ENCODE measurements around the gene CFAP97D2. TPM values are rescaled to one million over a fixed set of nuclear protein-coding genes. Genes with fewer than 3 reads are reported as not detected.

CFAP97D2 gene
- total and polyA plus RNA-seq, 2 donors (not counting 3 experiments of a cell fraction or from before 2014, with no cell fraction given) = not detected

DNA sequence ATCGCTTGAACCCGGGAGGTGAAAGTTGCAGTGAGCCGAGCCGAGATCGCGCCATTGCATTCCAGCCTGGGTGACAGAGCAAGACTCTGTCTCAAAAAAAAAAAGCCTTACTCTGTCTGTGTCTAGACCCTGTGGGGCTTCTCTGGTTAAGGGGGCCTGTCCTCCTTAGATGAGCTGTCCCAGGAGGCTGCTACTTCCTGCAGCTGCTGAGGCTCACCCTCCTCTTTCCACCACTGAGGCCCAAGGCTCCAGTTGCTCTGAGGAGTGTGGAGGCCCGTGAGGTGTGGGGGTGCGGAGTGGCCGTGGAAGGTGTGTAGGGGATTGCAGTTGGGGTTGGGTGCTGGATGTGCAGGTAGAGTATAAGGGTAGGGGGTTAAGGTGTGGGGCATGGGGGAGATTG lies 24.6 kb upstream of the CFAP97D2 start:
- POLR2A ChIA-PET = no interaction called here
- no peaks in the 10 kb centered on the region for H3K9me3 ChIP-seq (replicated peaks; ENCODE audit: control insufficient read depth, insufficient read depth, low read length)
- H3K9me1 ChIP-seq (replicated peaks; ENCODE audit: control insufficient read depth, extremely low read depth, insufficient read depth, low read length) = no peaks in the 10 kb centered on the region
- no peak overlapping the region for H3K4me3 ChIP-seq (replicated peaks in 1 of 3; ENCODE audit: insufficient read depth in 1 of 3, low read depth in 1 of 3, low read length in 3 of 3)
- peaks cover 0 to 3% of the 10 kb centered on the region in 2 experiments for H3K27me3 ChIP-seq (ENCODE audit: control insufficient read depth in 2 of 2, insufficient read depth in 2 of 2, low read length in 2 of 2)
- dilution Hi-C loops (cut with MboI; ENCODE audit: extremely low pct_ligation_motif_present, low sequenced_read_pairs) = no loop called here
- H3K79me2 ChIP-seq (ENCODE audit: control insufficient read depth, insufficient read depth, low read length) = no peaks in the 10 kb centered on the region
- TF ChIP-seq POLR2AphosphoS5 (IDR thresholded peaks at IDR 0.05; ENCODE audit: insufficient read depth, low read depth, low read length) = no peak
- TF ChIP-seq POLR2A (IDR thresholded peaks at IDR 0.05; ENCODE audit: low read depth, low read length) = no peak
- no peak for TF ChIP-seq EZH2 (IDR thresholded peaks at IDR 0.05; ENCODE audit: borderline replicate concordance, low read depth, low read length, severe bottlenecking)
- TF ChIP-seq, protein P1, sequence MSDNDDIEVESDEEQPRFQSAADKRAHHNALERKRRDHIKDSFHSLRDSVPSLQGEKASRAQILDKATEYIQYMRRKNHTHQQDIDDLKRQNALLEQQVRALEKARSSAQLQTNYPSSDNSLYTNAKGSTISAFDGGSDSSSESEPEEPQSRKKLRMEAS (IDR thresholded peaks at IDR 0.05; ENCODE audit: insufficient read depth, insufficient read length) = no peak
- TF ChIP-seq, protein P2, sequence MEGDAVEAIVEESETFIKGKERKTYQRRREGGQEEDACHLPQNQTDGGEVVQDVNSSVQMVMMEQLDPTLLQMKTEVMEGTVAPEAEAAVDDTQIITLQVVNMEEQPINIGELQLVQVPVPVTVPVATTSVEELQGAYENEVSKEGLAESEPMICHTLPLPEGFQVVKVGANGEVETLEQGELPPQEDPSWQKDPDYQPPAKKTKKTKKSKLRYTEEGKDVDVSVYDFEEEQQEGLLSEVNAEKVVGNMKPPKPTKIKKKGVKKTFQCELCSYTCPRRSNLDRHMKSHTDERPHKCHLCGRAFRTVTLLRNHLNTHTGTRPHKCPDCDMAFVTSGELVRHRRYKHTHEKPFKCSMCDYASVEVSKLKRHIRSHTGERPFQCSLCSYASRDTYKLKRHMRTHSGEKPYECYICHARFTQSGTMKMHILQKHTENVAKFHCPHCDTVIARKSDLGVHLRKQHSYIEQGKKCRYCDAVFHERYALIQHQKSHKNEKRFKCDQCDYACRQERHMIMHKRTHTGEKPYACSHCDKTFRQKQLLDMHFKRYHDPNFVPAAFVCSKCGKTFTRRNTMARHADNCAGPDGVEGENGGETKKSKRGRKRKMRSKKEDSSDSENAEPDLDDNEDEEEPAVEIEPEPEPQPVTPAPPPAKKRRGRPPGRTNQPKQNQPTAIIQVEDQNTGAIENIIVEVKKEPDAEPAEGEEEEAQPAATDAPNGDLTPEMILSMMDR (IDR thresholded peaks at IDR 0.05; ENCODE audit: extremely low read depth in 1 of 2, insufficient read depth in 1 of 2, low read depth in 1 of 2, low read length in 2 of 2) = no peak
- TF ChIP-seq MYC (IDR thresholded peaks at IDR 0.05; ENCODE audit: low read depth, low read length) = no peak
- H3K36me3 ChIP-seq (ENCODE audit: control insufficient read depth in 2 of 2, extremely low read depth in 1 of 2, insufficient read depth in 2 of 2, low read length in 2 of 2) = no peaks in the 10 kb centered on the region
- no peak overlapping the region for H3K9ac ChIP-seq (replicated peaks; ENCODE audit: extremely low read depth, insufficient read depth, low read length)
- CTCF ChIA-PET = no interaction called here
- DNase-seq (ENCODE audit: low read depth, low spot score) (no peak), FAIRE-seq (no peak)
- BruUV-seq (replicated peaks) = no TSS peak
- no peak overlapping the region for H2AFZ ChIP-seq (ENCODE audit: low read depth, low read length)
- H4K20me1 ChIP-seq (replicated peaks; ENCODE audit: control insufficient read depth, extremely low read depth, insufficient read depth, low read length) = no peaks in the 10 kb centered on the region
- intact Hi-C loops (cut with micrococcal nuclease) = no loop called here
- H3K4me1 ChIP-seq (ENCODE audit: control insufficient read depth, extremely low read depth, insufficient read depth, low read length) = no peaks in the 10 kb centered on the region
- H3K27ac ChIP-seq (ENCODE audit: insufficient read depth, low read depth, low read length) = no peak overlapping the region
- no peak overlapping the region for H3K4me2 ChIP-seq (ENCODE audit: insufficient read depth, low read length)

DNA sequence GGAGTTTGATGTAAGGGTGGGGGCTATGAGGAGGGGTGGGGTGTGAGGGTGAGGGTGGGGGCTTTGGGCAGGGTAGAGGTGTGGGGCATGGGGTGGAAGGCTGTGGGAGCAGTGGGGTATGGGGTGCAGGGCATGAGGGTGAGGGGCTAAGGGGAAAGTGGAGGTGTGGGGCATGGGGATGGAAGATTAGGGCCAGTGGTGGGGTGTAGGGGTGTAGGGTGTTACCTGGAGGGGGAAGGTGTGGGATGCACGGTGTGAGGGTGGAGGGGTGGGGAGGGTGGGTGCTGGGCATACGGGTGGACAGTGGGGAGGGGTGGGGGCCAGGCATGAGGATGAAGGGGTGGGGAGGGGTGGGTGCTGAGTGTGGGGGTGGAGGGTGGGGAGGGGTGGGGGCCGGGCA lies 23.7 kb upstream of the CFAP97D2 start:
- no peaks in the 10 kb centered on the region for H3K36me3 ChIP-seq (ENCODE audit: control insufficient read depth in 2 of 2, extremely low read depth in 1 of 2, insufficient read depth in 2 of 2, low read length in 2 of 2)
- no peak overlapping the region for H3K27ac ChIP-seq (ENCODE audit: insufficient read depth, low read depth, low read length)
- FAIRE-seq = no peak
- TF ChIP-seq GATA2 (IDR thresholded peaks at IDR 0.05; ENCODE audit: insufficient read depth, insufficient read length, low read depth, low read length) (no peak), MYC (IDR thresholded peaks at IDR 0.05; ENCODE audit: low read depth, low read length) (no peak)
- H3K9me3 ChIP-seq (replicated peaks; ENCODE audit: control insufficient read depth, insufficient read depth, low read length) = no peaks in the 10 kb centered on the region
- H3K27me3 ChIP-seq (ENCODE audit: control insufficient read depth in 2 of 2, insufficient read depth in 2 of 2, low read length in 2 of 2) = peaks cover 0 to 3% of the 10 kb centered on the region in 2 experiments
- dilution Hi-C loops (cut with MboI; ENCODE audit: extremely low pct_ligation_motif_present, low sequenced_read_pairs) (no loop called here), intact Hi-C loops (cut with micrococcal nuclease) (no loop called here)
- no peak overlapping the region for H3K9ac ChIP-seq (replicated peaks; ENCODE audit: extremely low read depth, insufficient read depth, low read length)
- DNase-seq (ENCODE audit: low read depth, low spot score) = no peak
- no peak overlapping the region for H3K4me3 ChIP-seq (replicated peaks in 1 of 3; ENCODE audit: insufficient read depth in 1 of 3, low read depth in 1 of 3, low read length in 3 of 3)
- ChIA-PET POLR2A (no interaction called here), CTCF (no interaction called here)
- H3K4me2 ChIP-seq (ENCODE audit: insufficient read depth, low read length) = no peak overlapping the region
- no peaks in the 10 kb centered on the region for H3K79me2 ChIP-seq (ENCODE audit: control insufficient read depth, insufficient read depth, low read length)
- no TSS peak for BruUV-seq (replicated peaks)
- no peak overlapping the region for H2AFZ ChIP-seq (ENCODE audit: low read depth, low read length)
- no peaks in the 10 kb centered on the region for H3K9me1 ChIP-seq (replicated peaks; ENCODE audit: control insufficient read depth, extremely low read depth, insufficient read depth, low read length)
- H4K20me1 ChIP-seq (replicated peaks; ENCODE audit: control insufficient read depth, extremely low read depth, insufficient read depth, low read length) = no peaks in the 10 kb centered on the region
- peaks cover 5% of the 10 kb centered on the region for H3K4me1 ChIP-seq (ENCODE audit: control insufficient read depth, extremely low read depth, insufficient read depth, low read length)

Data from endothelial cell of umbilical vein (primary cell).